DND-41 (cell line): Measurements from ENCODE around the gene RANBP9.

Experiments used
- CTCF ChIP-seq: IDR thresholded peaks from 2 replicates; pipeline ENCODE4 v1.5.1; 2012; ENCODE audit warnings: borderline replicate concordance, low read length, moderate library complexity, mild to moderate bottlenecking; ENCODE audit not compliant: poor library complexity, severe bottlenecking; ENCODE audit errors: extremely low read depth
- EZH2 ChIP-seq: IDR thresholded peaks from 3 replicates; pipeline ENCODE4 v1.6.1; 2012; ENCODE audit warnings: borderline replicate concordance, low read depth, mild to moderate bottlenecking, moderate library complexity, low read length, inconsistent platforms; ENCODE audit not compliant: severe bottlenecking

- TF ChIP-seq EZH2 (no peak), CTCF (no peak)
These were observed 12.5 kb upstream of the RANBP9 start for GRCh38 chr6:13724182-13724581.
